GM18505 (cell line): ENCODE results near the gene AMFR.

ENCODE experiments used
- ATAC-seq: cut with Tn5 transposase; IDR thresholded peaks from one replicate; pipeline ENCODE4 v1.9.1; 2021; ENCODE audit not compliant: unreplicated experiment
- POLR2A ChIP-seq: IDR thresholded peaks from 4 replicates; pipeline ENCODE4 v1.6.1; 2011; ENCODE audit warnings: borderline replicate concordance; ENCODE audit not compliant: insufficient read depth, insufficient read length; ENCODE audit errors: extremely low read depth

Gene AMFR

GRCh38 chr16:56425439-56425832 lies at the start of gene AMFR:
Gene AMFR (minus strand): TSS chr16:56425545. CDS start chr16:56425327, 218 bp downstream.
- ATAC-seq = peak; percentile 83
- peak; percentile 57 for TF ChIP-seq POLR2A

DNA sequence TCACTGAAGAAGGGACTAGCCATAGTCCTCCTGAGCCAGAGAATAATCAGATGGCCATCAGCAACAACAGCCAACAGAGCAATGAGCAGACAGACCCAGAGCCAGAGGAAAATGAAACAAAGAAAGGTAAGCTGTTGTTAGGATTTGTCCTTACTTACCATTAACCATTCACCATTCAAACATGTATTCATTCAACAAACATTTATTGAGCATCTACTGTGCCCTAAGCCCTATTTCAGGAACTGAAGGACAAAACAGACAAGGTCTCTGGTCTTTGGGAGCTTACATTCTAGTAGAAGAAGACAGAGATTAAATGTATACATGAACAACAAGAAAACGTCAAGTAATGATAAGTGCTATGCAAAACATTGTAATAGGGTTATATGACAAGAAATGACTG lies 45.3 kb upstream of the AMFR start:
- TF ChIP-seq POLR2A = no peak
- no peak for ATAC-seq

DNA sequence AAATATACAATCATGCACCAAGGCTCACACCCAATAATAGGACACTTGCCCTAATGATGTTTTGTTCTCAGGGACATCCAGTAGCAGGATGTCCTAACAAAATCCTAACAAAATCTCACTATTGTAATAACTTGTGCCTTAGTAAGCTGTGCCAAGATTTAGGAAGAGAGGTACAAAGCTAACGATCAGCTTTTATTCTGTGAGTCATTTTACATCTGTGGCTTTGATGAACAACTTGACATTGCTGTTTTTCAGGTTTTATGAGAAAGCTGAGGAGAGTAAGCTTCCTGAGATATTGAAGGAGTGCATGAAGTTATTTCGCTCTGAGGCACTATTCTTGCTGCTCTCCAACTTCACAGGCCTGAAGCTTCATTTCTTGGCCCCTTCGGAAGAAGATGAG lies 44.9 kb upstream of the AMFR start:
- no peak for ATAC-seq
- no peak for TF ChIP-seq POLR2A

DNA sequence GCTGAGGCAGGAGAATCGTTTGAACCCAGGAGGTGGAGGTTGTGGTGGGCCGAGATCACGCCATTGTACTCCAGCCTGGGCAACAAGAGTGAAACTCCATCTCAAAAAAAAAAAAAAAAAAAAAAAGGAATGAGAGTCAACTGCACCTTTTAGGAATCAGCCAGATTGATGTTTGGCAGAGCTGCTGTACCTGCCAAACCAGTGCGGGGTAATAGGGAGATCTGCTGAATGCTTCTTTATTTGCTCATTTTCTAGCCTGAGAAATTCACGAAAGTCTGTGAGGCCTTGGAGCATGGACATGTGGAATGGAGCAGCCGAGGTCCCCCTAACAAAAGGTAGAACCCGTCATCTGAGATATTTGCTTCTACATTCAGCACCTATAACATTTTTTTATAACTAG lies 44.4 kb upstream of the AMFR start:
- TF ChIP-seq POLR2A = no peak
- no peak for ATAC-seq

- no peak for ATAC-seq
- TF ChIP-seq POLR2A = no peak
Measured at GRCh38 chr16:56468800-56469199, 43.5 kb upstream of the AMFR start.

DNA sequence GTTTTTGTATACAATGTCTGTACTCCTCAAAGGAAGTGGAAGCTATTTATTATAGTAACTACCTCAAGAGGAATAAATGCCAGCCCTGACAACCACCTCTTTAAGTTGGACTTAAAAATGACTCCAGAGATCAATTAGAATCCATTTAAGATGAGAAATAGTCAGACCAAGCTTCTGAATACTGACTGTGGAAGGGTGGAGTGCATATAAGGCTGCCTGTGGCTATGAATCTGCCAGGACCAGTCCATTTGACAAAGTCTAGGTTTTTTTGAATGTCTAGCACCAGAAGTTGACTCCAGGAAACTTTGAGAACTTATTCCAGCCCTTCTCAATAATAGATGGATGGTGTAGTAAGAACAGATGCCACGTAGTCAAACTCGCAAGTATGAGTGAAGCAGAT lies 41.0 kb upstream of the AMFR start:
- no peak for ATAC-seq
- no peak for TF ChIP-seq POLR2A

DNA sequence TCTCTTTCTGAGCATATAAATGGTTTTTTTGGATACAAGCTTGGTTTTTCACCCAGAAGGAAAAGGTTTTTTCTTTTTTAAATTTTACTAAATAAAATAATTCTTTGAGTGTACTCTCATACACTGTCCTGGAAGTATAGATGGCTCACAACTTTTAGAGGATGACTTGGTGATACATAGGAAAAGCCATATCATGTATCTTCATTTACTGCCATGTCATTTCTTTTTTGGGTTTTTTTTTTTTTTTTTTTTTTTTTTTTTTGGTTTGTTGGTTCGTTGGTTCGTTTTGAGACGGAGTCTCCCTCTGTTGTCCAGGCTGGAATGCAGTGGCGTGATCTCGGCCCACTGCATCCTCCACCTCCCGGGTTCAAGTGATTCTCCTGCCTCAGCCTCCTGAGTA lies 37.8 kb upstream of the AMFR start:
- ATAC-seq = no peak
- no peak for TF ChIP-seq POLR2A

- TF ChIP-seq POLR2A = no peak
- no peak for ATAC-seq
Measured at GRCh38 chr16:56462064-56462796, 36.9 kb upstream of the AMFR start.

GRCh38 chr16:56460101-56460500 lies 34.8 kb upstream of the AMFR start:
- ATAC-seq = no peak
- TF ChIP-seq POLR2A = no peak

DNA sequence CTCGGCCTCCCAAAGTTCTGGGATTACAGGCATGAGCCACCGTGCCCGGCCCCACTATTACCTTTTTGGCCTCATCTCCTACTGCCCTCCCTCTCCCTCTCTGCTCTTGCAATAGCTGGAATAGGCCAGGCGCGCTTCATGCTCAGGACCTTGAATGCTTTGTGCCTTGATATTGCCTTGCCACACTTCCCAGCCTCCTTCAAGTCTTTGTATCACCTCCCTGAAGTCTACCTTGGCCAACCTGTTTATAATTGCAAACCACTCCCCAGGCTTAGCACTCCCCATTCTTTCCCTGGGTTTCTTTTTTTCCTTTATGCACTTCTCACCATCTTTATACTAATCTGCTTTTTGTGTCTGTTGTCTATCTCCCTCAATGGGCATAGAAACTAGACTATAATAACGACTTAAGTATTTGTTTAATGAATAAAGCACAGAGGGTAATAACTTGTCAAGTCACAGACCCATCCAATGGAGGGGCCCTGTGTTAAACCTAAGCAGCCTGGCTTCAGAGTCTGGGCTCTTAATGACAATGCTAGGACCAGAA lies 32.7 kb upstream of the AMFR start:
- no peak for TF ChIP-seq POLR2A
- no peak for ATAC-seq

GRCh38 chr16:56451753-56452689 lies 26.7 kb upstream of the AMFR start:
- TF ChIP-seq POLR2A = no peak
- ATAC-seq = peak; percentile 41

- peak; percentile 84 for TF ChIP-seq POLR2A
- peak; percentile 97 for ATAC-seq
Measured at GRCh38 chr16:56450986-56451752, 25.8 kb upstream of the AMFR start, which contains the start of the genes NUDT21 and OGFOD1. Gene NUDT21 (minus strand): TSS chr16:56451332. CDS start chr16:56451202, 130 bp downstream. Gene OGFOD1 (plus strand): TSS chr16:56451554. CDS start chr16:56451613, 59 bp downstream.
